Ishikawa (cell line): ENCODE data around the gene LMAN1L.

Experiments
- CREB1 ChIP-seq: IDR thresholded peaks from 2 replicates; pipeline ENCODE4 v1.6.1; 2012; ENCODE audit warnings: low read depth
- FOXM1 ChIP-seq: IDR thresholded peaks from 2 replicates; pipeline ENCODE4 v1.6.1; 2012; ENCODE audit warnings: low read depth, borderline replicate concordance
- TCF12 ChIP-seq: IDR thresholded peaks from 2 replicates; pipeline ENCODE4 v1.6.1; 2012; ENCODE audit warnings: low read depth

GRCh38 chr15:74870436-74871215 is 58.0 kb downstream of the LMAN1L start:
- no peak for TF ChIP-seq FOXM1
- TF ChIP-seq CREB1, result no peak
- no peak for TF ChIP-seq TCF12
